Measurements from ENCODE around the gene RXRA.

Gene RXRA

GRCh38 chr9:134358662-134359319 lies 32.5 kb downstream of the RXRA start:
- H3K36me3 ChIP-seq (ENCODE audit: control insufficient read depth, insufficient read depth, low read length), result no peaks in the 10 kb centered on the region
- no peak overlapping the region for H3K9ac ChIP-seq (ENCODE audit: low read length)
- H3K27ac ChIP-seq (ENCODE audit: low read depth, low read length), result no peak overlapping the region
- H3K9me3 ChIP-seq (ENCODE audit: control insufficient read depth, insufficient read depth, low read depth, low read length), result no peaks in the 10 kb centered on the region
- H3K4me3 ChIP-seq (ENCODE audit: low read depth, low read length), result no peak overlapping the region
- no peaks in the 10 kb centered on the region for H3K27me3 ChIP-seq (ENCODE audit: control insufficient read depth, insufficient read depth, low read length)
- peaks cover 8% of the 10 kb centered on the region; the same call in 1 of the 2 replicates for H3K4me1 ChIP-seq (ENCODE audit: control insufficient read depth, insufficient read depth, low read length)

DNA sequence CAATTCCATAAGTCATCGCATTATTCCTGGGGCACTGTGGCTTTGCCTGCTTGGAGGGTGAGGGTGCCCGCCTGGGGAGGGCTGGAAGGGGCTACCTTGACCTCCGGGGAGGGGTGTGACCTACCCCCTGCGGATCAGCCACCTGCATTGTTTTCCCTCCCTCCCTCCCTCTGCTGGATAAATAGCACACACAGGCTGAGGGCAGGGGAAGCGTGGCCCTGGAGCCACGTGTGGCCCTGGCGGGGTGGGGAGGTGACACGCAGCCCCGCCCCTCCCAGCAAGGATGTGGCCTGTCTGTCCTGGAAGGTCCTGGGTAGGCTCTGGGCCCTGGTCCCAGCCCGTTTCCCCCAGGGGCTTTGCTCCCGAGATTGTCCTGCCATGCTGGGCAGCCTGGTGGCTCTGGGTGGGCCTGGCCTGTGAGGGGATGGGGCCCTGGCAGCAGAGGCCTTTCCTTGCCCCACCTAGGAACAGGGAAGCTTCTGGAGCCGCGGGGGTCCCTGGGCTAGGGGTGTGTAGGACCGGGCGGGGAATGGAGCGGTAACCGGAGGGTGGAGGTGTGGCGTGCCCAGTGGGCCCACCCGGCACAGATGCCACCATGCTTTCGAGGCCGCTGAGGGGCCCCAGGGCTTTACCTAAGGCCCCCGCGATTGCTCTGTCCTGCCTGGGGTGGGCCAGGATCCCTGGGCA lies 33.4 kb downstream of the RXRA start:
- Histone ChIP-seq H3K27ac (ENCODE audit: low read depth, low read length) (no peak overlapping the region), H3K9ac (ENCODE audit: low read length) (no peak overlapping the region), H3K4me3 (ENCODE audit: low read depth, low read length) (no peak overlapping the region), H3K4me1 (ENCODE audit: control insufficient read depth, insufficient read depth, low read length) (peaks cover 8% of the 10 kb centered on the region; the same call in 1 of the 2 replicates), H3K36me3 (ENCODE audit: control insufficient read depth, insufficient read depth, low read length) (no peaks in the 10 kb centered on the region), H3K27me3 (ENCODE audit: control insufficient read depth, insufficient read depth, low read length) (no peaks in the 10 kb centered on the region), H3K9me3 (ENCODE audit: control insufficient read depth, insufficient read depth, low read depth, low read length) (no peaks in the 10 kb centered on the region)

GRCh38 chr9:134360180-134360759 lies 34.0 kb downstream of the RXRA start:
- Histone ChIP-seq H3K27ac (ENCODE audit: low read depth, low read length) (no peak overlapping the region), H3K4me3 (ENCODE audit: low read depth, low read length) (no peak overlapping the region), H3K36me3 (ENCODE audit: control insufficient read depth, insufficient read depth, low read length) (no peaks in the 10 kb centered on the region), H3K27me3 (ENCODE audit: control insufficient read depth, insufficient read depth, low read length) (no peaks in the 10 kb centered on the region), H3K9me3 (ENCODE audit: control insufficient read depth, insufficient read depth, low read depth, low read length) (no peaks in the 10 kb centered on the region), H3K9ac (ENCODE audit: low read length) (no peak overlapping the region), H3K4me1 (ENCODE audit: control insufficient read depth, insufficient read depth, low read length) (peaks cover 6% of the 10 kb centered on the region; the same call in 1 of the 2 replicates)

GRCh38 chr9:134360897-134361296 lies 34.6 kb downstream of the RXRA start:
- H3K4me3 ChIP-seq (ENCODE audit: low read depth, low read length), result no peak overlapping the region
- H3K27me3 ChIP-seq (ENCODE audit: control insufficient read depth, insufficient read depth, low read length), result no peaks in the 10 kb centered on the region
- no peak overlapping the region for H3K27ac ChIP-seq (ENCODE audit: low read depth, low read length)
- H3K4me1 ChIP-seq (ENCODE audit: control insufficient read depth, insufficient read depth, low read length), result peaks cover 9% of the 10 kb centered on the region; the same call in 1 of the 2 replicates
- no peak overlapping the region for H3K9ac ChIP-seq (ENCODE audit: low read length)
- no peaks in the 10 kb centered on the region for H3K36me3 ChIP-seq (ENCODE audit: control insufficient read depth, insufficient read depth, low read length)
- H3K9me3 ChIP-seq (ENCODE audit: control insufficient read depth, insufficient read depth, low read depth, low read length), result no peaks in the 10 kb centered on the region

- Histone ChIP-seq H3K27me3 (ENCODE audit: control insufficient read depth, insufficient read depth, low read length) (no peaks in the 10 kb centered on the region), H3K9ac (ENCODE audit: low read length) (no peak overlapping the region), H3K27ac (ENCODE audit: low read depth, low read length) (no peak overlapping the region), H3K9me3 (ENCODE audit: control insufficient read depth, insufficient read depth, low read depth, low read length) (no peaks in the 10 kb centered on the region), H3K4me1 (ENCODE audit: control insufficient read depth, insufficient read depth, low read length) (peaks cover 10% of the 10 kb centered on the region; the same call in 1 of the 2 replicates), H3K36me3 (ENCODE audit: control insufficient read depth, insufficient read depth, low read length) (no peaks in the 10 kb centered on the region), H3K4me3 (ENCODE audit: low read depth, low read length) (no peak overlapping the region)
These were observed 35.2 kb downstream of the RXRA start for GRCh38 chr9:134361426-134361825.

DNA sequence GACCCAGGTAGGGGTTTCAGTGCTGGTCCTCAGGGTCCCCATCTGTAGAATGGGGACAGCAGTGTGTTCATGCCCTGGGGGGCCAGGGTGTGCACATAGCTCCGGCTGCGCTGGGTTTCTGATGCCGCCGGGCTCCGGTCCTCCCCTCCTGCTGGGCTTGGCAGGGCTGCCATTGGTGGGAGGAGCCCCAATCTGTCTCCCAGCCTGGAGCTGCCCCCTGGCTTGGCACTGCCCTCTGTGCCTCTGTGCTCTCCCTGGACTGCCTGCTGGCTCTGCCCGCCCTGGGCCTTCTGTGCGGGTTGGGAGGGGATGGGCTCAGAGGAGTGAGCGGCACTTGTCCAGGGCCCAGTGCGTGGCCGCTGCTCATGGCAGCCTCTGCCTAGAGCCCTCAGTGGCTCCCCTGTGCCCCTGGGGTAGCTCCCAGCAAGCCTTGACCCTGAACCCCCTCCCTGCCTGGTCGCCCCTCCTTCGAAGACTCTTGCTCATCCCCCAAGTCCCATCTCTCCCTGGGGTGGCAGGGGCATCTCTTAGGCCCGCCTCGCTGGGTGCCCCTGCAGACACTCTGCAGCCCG lies 35.7 kb downstream of the RXRA start:
- Histone ChIP-seq H3K36me3 (ENCODE audit: control insufficient read depth, insufficient read depth, low read length) (no peaks in the 10 kb centered on the region), H3K27ac (ENCODE audit: low read depth, low read length) (no peak overlapping the region), H3K4me3 (ENCODE audit: low read depth, low read length) (no peak overlapping the region), H3K27me3 (ENCODE audit: control insufficient read depth, insufficient read depth, low read length) (no peaks in the 10 kb centered on the region), H3K4me1 (ENCODE audit: control insufficient read depth, insufficient read depth, low read length) (peaks cover 10% of the 10 kb centered on the region; the same call in 1 of the 2 replicates), H3K9ac (ENCODE audit: low read length) (no peak overlapping the region), H3K9me3 (ENCODE audit: control insufficient read depth, insufficient read depth, low read depth, low read length) (no peaks in the 10 kb centered on the region)

DNA sequence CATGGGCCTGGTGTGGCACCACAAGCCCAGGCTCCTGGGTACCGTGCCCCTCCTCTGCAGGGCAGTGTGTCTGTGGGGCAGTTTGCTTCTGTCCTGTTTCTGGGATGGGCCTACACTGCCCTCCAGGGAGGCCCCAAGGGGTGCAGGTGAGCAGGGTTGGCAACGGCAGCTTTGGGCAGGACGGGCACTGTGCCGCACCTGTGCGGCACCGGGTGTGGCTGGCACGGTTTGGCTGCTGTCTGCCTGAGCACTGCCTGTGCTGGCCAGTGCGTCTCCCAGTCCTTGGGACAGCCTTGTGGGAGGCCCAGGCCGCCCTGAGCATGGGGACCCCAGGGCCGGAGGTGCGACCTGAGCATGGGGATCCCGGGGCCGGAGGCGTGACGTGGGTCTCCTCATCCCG lies 37.2 kb downstream of the RXRA start:
- Histone ChIP-seq H3K4me1 (ENCODE audit: control insufficient read depth, insufficient read depth, low read length) (peaks cover 17% of the 10 kb centered on the region; the same call in 1 of the 2 replicates), H3K9ac (ENCODE audit: low read length) (no peak overlapping the region), H3K36me3 (ENCODE audit: control insufficient read depth, insufficient read depth, low read length) (no peaks in the 10 kb centered on the region)

GRCh38 chr9:134364391-134365114 lies 38.3 kb downstream of the RXRA start:
- Histone ChIP-seq H3K4me3 (ENCODE audit: low read depth, low read length) (no peak overlapping the region), H3K27ac (ENCODE audit: low read depth, low read length) (0 out of 2 replicates have a peak overlapping the region, but pooled peaks have one; percentile 14)

More for the DNA sequence above, 37.2 kb downstream of the RXRA start:
- H3K9me3 ChIP-seq (ENCODE audit: control insufficient read depth, insufficient read depth, low read depth, low read length), result no peaks in the 10 kb centered on the region
- H3K4me3 ChIP-seq (ENCODE audit: low read depth, low read length), result no peak overlapping the region
- H3K27ac ChIP-seq (ENCODE audit: low read depth, low read length), result no peak overlapping the region
- H3K27me3 ChIP-seq (ENCODE audit: control insufficient read depth, insufficient read depth, low read length), result no peaks in the 10 kb centered on the region

DNA sequence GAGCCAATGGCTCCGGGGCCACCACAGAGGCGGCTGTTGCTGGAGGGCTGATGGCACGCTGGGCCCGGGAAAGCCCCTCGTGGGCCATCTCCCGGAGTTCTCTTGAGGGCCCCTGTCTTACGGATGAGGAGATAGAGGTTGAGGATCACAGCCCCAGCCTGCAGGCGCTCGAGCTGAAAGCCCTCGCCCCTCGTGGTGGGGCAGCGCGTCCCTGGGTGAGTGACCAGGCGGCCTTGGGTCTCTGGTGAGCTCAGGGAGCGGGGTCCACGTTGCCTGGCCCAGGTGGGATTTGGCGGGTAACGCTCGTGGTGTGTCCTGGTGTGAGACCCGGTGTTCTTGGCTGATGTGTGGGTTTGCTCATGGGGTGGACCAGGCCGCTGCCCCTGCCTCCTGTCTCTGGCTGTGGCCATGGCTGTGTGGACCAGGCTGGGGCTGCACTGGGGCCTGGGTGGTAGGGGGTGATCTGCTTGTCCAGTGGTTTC lies 38.9 kb downstream of the RXRA start:
- Histone ChIP-seq H3K9me3 (ENCODE audit: control insufficient read depth, insufficient read depth, low read depth, low read length) (no peaks in the 10 kb centered on the region), H3K4me1 (ENCODE audit: control insufficient read depth, insufficient read depth, low read length) (peaks cover 17% of the 10 kb centered on the region; the same call in 1 of the 2 replicates), H3K36me3 (ENCODE audit: control insufficient read depth, insufficient read depth, low read length) (no peaks in the 10 kb centered on the region), H3K9ac (ENCODE audit: low read length) (no peak overlapping the region), H3K4me3 (ENCODE audit: low read depth, low read length) (no peak overlapping the region), H3K27me3 (ENCODE audit: control insufficient read depth, insufficient read depth, low read length) (no peaks in the 10 kb centered on the region), H3K27ac (ENCODE audit: low read depth, low read length) (0 out of 2 replicates have a peak overlapping the region, but pooled peaks have one; percentile 14)

More at GRCh38 chr9:134364391-134365114, 38.3 kb downstream of the RXRA start:
- Histone ChIP-seq H3K36me3 (ENCODE audit: control insufficient read depth, insufficient read depth, low read length) (no peaks in the 10 kb centered on the region), H3K9ac (ENCODE audit: low read length) (no peak overlapping the region), H3K4me1 (ENCODE audit: control insufficient read depth, insufficient read depth, low read length) (peaks cover 17% of the 10 kb centered on the region; the same call in 1 of the 2 replicates), H3K27me3 (ENCODE audit: control insufficient read depth, insufficient read depth, low read length) (no peaks in the 10 kb centered on the region), H3K9me3 (ENCODE audit: control insufficient read depth, insufficient read depth, low read depth, low read length) (no peaks in the 10 kb centered on the region)

GRCh38 chr9:134365791-134366222 lies 39.6 kb downstream of the RXRA start:
- H3K36me3 ChIP-seq (ENCODE audit: control insufficient read depth, insufficient read depth, low read length), result no peaks in the 10 kb centered on the region
- no peak overlapping the region for H3K9ac ChIP-seq (ENCODE audit: low read length)
- peaks cover 17% of the 10 kb centered on the region; the same call in 1 of the 2 replicates for H3K4me1 ChIP-seq (ENCODE audit: control insufficient read depth, insufficient read depth, low read length)
- no peaks in the 10 kb centered on the region for H3K9me3 ChIP-seq (ENCODE audit: control insufficient read depth, insufficient read depth, low read depth, low read length)
- H3K4me3 ChIP-seq (ENCODE audit: low read depth, low read length), result no peak overlapping the region
- no peaks in the 10 kb centered on the region for H3K27me3 ChIP-seq (ENCODE audit: control insufficient read depth, insufficient read depth, low read length)
- 0 out of 2 replicates have a peak overlapping the region, but pooled peaks have one; percentile 14 for H3K27ac ChIP-seq (ENCODE audit: low read depth, low read length)
